Ovary (tissue), 9 donors: ENCODE measurements around the gene CDKAL1. TPM values are rescaled to one million over a fixed set of nuclear protein-coding genes. Genes with fewer than 3 reads are reported as not detected.

Experiments
- DNase-seq, 5 donors: peaks; one replicate each; pipeline ENCODE4 v3.0.0-alpha.2; 2019 to 2020
- H3K27ac ChIP-seq, 2 donors: fragments of 200-600 bp; one replicate each; pipeline versions ENCODE4 v1.5.1 to v1.8.0; 2019 to 2022
- H3K27me3 ChIP-seq: fragments of 200-600 bp; one replicate; pipeline ENCODE4 v1.8.0; 2022
- H3K36me3 ChIP-seq: fragments of 200-600 bp; sonication (generic); one replicate; pipeline ENCODE4 v1.5.1; 2019
- H3K4me1 ChIP-seq: one replicate; pipeline ENCODE4 v1.8.1; 2013; ENCODE audit warnings: mild to moderate bottlenecking, moderate library complexity; ENCODE audit not compliant: insufficient read depth
- H3K4me3 ChIP-seq: fragments of 200-600 bp; sonication (generic); one replicate; pipeline ENCODE4 v1.5.1; 2017
- H3K9me3 ChIP-seq, 2 donors: fragments of 200-600 bp in 1 of 2; sonication (generic) in 1 of 2; one replicate each; pipeline versions ENCODE4 v1.5.1 to v1.8.1; 2013 to 2019; ENCODE audit warnings: mild to moderate bottlenecking in 1 of 2, moderate library complexity in 1 of 2
- CTCF ChIP-seq, 3 donors: fragments of 450-650 bp in 2 of 3; fragments of 200-600 bp in 1 of 3; IDR thresholded peaks; one replicate each; pipeline versions ENCODE4 v1.5.1 to v1.8.0; 2016 to 2022; ENCODE audit warnings: antibody characterized with exemption in 3 of 3, mild to moderate bottlenecking in 1 of 3
- EP300 ChIP-seq: sonication (generic); formaldehyde crosslinking; IDR thresholded peaks from one replicate; pipeline ENCODE4 v1.6.1; 2017; ENCODE audit warnings: antibody characterized with exemption
- POLR2A ChIP-seq: fragments of 450-650 bp; IDR thresholded peaks from one replicate; pipeline ENCODE4 v1.6.1; 2017; ENCODE audit warnings: antibody characterized with exemption, mild to moderate bottlenecking, moderate library complexity
- WGBS, 3 donors: extraction: QIAGEN DNeasy Blood & Tissue Kit in 1 of 3; methylation state at CpG; one replicate each; pipeline versions ENCODE4 v1.1.5 to v1.1.7; 2013 to 2017; 5-methylcytosine and 5-hydroxymethylcytosine counted together
- intact Hi-C, 4 donors: fragments of 100-400 bp; cut with DNase I; formaldehyde crosslinking; loops; one replicate each; pipeline versions ENCODE4 v1.11.0 to v1.15.1; 2022 to 2023
- polyA plus RNA-seq, 2 donors: library from polyadenylated mRNA; stranded (reverse); fragments of 200-250 nt in 1 of 2; fragments of 350-450 nt in 1 of 2; fragmentation: Illumina TruSeq in 1 of 2; extraction: RNeasy Lipid Tissue Mini Kit (QIAGEN cat#74804) in 1 of 2; gene quantifications; one replicate each; pipeline ENCODE4 v1.2.3, GENCODE V29; 2013 to 2014
- total RNA-seq, 7 donors: library from RNA; depleted of rRNA in 2 of 7; stranded (reverse); fragments of >200 nt in 2 of 7; fragmentation: NEBNext Ultra II Directional in 3 of 7; extraction: Animal tissue kit (Norgen Biotek cat#: 25700) in 3 of 7; gene quantifications; one replicate each; pipeline versions ENCODE4 v1.1.0 to v1.2.4, GENCODE V29; 2016 to 2023
- donor health status: DM: no; HTN: no; CAD: no; lungs with moderate emphysema.
- donor health status: DM: no; HTN: no; CAD: no.
- donor health status: Bipolar disorder and iron deficiency.
- donor health status: DM: yes; HTN: yes; CAD: no.
- donor health status: DM: no; HTN: no; CAD: no.
- donor health status: DM: yes; HTN: yes; CAD: no.

The CDKAL1 gene
- total and polyA plus RNA-seq, 9 donors = 6.8 to 21.3 (median 18.9) TPM

DNA sequence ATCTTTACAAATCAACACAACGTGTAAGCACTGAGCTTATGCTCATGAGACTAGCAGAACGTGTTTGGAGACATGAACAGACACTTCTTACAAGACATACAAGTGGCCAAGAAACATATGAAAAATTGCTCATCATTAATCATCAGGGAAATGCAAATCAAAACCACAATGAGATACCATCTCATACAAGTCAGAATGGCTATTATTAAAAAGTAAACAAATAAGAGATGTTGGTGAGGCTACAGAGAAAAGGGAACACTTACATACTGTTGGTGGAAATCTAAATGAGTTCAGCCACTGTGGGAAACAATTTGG, 731.4 kb downstream of the CDKAL1 start:
- Histone ChIP-seq H3K4me3 (no peak overlapping the region), H3K27ac (no peak overlapping the region), H3K4me1 (no peaks in the 10 kb centered on the region), H3K9me3 (no peaks in the 10 kb centered on the region), H3K27me3 (no peaks in the 10 kb centered on the region), H3K36me3 (no peaks in the 10 kb centered on the region)
- no peak for DNase-seq
- intact Hi-C loops = no loop called here
- WGBS, 3 donors = 91 to 94% (median 91%) methylated on average over 2 of the region's 2 CpGs
- TF ChIP-seq POLR2A (no peak), CTCF (IDR thresholded peaks at IDR 0.05) (no peak), EP300 (no peak)

- DNase-seq = no peak
- WGBS, 3 donors = 61 to 69% (median 67%) methylated on average over 14 of the region's 14 CpGs
- no peak overlapping the region for H3K4me3 ChIP-seq
- no peaks in the 10 kb centered on the region for H3K36me3 ChIP-seq
- no peak for TF ChIP-seq EP300
- TF ChIP-seq CTCF (IDR thresholded peaks at IDR 0.05) = no peak
- no peak for TF ChIP-seq POLR2A
- no peak overlapping the region for H3K27ac ChIP-seq
- no peaks in the 10 kb centered on the region for H3K9me3 ChIP-seq
- intact Hi-C loops = no loop called here
- H3K27me3 ChIP-seq = no peaks in the 10 kb centered on the region
- peaks cover 2% of the 10 kb centered on the region for H3K4me1 ChIP-seq
Observed at GRCh38 chr6:21270636-21271201, 736.5 kb downstream of the CDKAL1 start.

- Histone ChIP-seq H3K36me3 (no peaks in the 10 kb centered on the region), H3K27ac (no peak overlapping the region), H3K4me3 (no peak overlapping the region), H3K4me1 (peaks cover 2% of the 10 kb centered on the region), H3K27me3 (no peaks in the 10 kb centered on the region), H3K9me3 (no peaks in the 10 kb centered on the region)
- no peak for TF ChIP-seq CTCF (IDR thresholded peaks at IDR 0.05)
- TF ChIP-seq POLR2A = no peak
- no peak for TF ChIP-seq EP300
- no peak for DNase-seq
- intact Hi-C loops = no loop called here
- 64 to 76% (median 73%) methylated on average over 7 of the region's 7 CpGs for WGBS, 3 donors
Observed at GRCh38 chr6:21271428-21272155, 737.3 kb downstream of the CDKAL1 start.

- no peak overlapping the region for H3K27ac ChIP-seq
- H3K9me3 ChIP-seq = no peaks in the 10 kb centered on the region
- TF ChIP-seq CTCF (IDR thresholded peaks at IDR 0.05) = no peak
- no peak for TF ChIP-seq POLR2A
- TF ChIP-seq EP300 = no peak
- WGBS, 3 donors = 92 to 97% (median 94%) methylated on average over 2 of the region's 2 CpGs
- no peaks in the 10 kb centered on the region for H3K27me3 ChIP-seq
- H3K36me3 ChIP-seq = no peaks in the 10 kb centered on the region
- no peak for DNase-seq
- H3K4me1 ChIP-seq = peaks cover 5% of the 10 kb centered on the region
- intact Hi-C loops = no loop called here
- no peak overlapping the region for H3K4me3 ChIP-seq
Observed at GRCh38 chr6:21273451-21273850, 739.2 kb downstream of the CDKAL1 start.
